ENCODE results near the gene C4BPA. TPM values are rescaled to one million over a fixed set of nuclear protein-coding genes. Genes with fewer than 3 reads are reported as not detected.

The C4BPA gene
- total RNA-seq, 1 donor from 2014 or later = 792 TPM

DNA sequence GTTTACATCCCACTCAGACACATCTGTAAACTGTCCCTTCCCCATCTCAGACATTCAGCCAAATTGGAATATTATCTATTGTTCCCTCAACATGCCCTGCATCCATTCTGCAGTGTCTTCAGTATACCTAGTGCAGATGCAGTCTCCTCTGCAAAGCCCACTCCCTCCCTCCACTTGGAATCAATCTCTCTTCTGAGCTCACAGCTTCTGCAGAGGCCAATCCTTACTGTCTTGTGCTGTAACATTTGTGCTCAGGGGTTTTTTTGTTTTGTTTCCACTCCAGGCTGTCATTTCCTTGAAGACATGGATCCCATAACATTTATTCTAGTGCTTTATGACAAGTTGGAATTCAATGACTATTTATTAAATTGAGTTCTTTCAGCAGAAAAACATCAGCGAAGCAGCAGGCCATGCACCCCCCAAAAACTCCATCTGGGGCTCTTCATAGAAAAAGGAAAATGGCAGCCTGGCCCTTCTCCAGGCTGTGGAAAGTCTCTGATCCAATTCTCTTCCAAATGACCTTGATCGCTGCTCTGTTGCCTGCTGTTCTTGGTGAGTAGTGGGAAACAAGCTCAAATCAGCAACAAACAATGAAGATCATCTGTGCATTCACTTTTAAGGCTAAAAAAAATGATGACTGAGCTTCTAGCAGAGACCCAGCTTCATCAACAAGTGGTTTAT is 8.7 kb downstream of the C4BPA start:
- ATAC-seq (peak; percentile 27), DNase-seq (ENCODE audit: low spot score) (no peak)

DNA sequence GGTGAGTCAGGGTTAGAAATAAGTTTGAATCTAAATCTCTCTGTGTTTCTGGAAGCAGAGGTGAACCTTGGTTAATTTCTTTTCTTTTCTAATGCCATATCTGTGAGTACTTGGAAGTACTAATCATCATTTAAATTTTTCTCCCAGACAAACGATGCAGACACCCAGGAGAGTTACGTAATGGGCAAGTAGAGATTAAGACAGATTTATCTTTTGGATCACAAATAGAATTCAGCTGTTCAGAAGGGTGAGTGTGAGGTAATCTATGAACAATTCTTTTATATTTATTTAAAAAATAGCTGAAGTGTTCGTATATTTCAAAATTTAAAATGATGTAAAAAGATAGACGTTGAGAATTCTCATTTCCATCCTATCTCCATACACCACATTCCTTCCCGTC is 11.2 kb downstream of the C4BPA start:
- ATAC-seq = no peak
- no peak for DNase-seq (ENCODE audit: low spot score)

DNA sequence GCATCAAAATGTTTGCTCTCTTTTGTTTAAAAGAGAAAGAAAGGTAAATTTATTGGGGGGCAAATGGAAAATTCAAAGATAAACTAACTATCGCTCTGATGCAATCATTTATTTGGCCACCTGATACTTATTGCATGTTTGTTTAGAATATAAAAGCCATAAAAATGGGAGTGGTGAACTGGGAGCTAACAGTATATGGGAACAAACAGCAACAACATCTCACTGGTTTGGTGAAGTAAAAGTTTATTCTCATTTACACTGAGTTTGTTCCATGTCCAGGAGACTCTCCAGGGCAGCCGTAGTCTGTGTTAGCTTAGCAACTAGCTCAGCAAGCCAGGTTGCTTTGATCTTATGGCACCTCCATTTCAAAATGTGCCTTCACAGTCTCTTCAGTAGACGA is 20.4 kb downstream of the C4BPA start:
- no peak for ATAC-seq
- DNase-seq (ENCODE audit: low spot score) = no peak

DNA sequence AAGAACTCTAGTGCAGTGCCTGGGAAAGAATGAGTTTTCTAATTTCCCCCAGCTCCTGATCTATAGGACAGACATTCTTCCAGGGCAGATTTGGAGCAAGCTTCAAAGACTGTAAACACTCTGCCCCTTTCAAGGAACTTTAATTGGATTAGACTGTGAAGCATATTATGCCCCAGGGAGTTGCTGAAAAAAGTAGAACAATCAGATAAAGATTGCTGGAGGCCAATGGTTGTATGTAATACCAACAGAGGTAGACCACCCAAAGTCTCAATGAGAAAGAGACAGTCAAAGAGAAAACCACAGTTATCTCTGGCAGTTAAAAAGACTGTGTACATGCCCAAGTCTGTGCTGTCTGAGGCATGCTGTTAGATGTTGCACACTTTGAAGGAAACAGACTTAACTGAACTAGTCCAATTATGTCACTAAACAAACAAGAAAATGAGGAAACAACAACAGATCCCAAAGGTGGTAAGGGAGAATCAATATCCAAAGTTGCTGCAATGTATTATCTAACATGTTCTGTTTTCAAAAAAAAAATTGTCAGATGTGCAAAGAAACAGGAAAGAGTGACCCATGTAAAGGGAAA is 24.4 kb downstream of the C4BPA start:
- DNase-seq (ENCODE audit: low spot score) (no peak), ATAC-seq (peak; percentile 83)

DNA sequence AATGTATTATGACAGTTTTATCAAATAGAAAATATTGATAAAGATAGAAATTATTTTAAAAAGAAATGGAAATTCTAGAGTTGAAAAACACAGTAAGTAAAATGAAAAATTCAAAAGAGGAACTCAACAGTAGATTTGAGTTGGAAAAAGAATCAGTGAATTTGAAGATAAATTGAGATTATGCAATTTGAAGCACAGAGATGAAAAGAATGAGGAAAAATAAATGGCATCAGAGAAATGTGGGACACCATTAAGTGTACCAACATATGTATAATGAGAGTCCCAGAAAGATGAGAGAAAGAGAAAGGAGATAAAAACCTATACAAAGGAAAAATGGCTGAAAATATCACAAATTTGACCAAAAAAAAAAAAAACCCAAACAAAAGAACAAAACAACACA is 25.0 kb downstream of the C4BPA start:
- no peak for DNase-seq (ENCODE audit: low spot score)
- no peak for ATAC-seq

DNA sequence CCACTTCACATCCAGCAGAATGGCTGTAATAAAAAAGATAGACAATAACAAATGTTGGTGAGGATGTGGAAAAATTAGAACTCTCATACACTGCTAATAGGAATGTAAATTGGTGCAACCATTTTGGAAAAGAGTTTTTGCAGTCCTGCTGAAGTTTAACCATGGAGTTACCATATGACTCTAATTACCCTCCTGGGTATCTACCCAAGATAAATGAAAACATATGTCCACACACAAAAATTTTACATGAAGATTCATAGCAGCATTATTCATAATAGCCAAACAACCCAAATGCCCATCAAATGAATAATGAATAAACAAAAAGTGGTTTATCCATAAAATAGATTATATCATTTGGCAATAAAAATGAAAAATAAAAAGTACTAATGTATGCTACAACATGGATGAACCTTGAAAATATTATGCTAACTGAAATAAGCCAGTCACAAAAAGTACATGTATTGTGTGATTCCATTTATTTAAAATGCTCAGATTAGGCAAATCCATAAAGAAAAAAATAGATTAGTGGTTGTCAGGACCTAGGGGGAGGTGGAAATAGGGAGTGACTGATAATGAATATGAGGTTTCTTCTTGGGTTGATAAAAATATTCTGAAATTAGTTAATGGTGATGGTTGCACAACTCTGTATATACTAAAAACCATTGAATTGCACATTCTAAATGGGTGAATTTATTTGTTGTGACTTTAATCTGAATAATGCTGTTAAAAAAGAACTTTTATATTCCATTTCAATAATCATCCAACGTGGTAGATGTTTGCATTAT is 26.4 kb downstream of the C4BPA start:
- DNase-seq (ENCODE audit: low spot score) (no peak), ATAC-seq (no peak)

DNA sequence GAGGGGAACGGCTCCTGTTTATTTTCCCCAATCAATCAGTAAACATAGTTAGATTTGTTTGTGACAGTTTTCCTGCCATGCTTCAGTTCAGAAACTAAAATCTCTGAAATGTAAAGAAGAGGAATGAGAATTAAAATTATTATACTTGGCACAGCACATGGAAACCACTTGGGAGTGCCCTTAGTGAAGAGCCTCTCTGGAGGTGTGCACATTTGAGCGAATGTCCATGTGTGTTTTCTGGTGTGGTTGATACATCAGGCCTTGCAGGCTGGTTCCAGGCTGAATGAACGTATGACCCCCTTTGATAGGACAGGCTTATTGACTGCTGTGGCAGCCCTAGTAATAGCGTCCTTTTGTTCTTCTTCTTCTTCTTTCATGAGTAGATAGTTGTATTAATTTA is 27.1 kb downstream of the C4BPA start:
- DNase-seq (ENCODE audit: low spot score) = no peak
- ATAC-seq = no peak

DNA sequence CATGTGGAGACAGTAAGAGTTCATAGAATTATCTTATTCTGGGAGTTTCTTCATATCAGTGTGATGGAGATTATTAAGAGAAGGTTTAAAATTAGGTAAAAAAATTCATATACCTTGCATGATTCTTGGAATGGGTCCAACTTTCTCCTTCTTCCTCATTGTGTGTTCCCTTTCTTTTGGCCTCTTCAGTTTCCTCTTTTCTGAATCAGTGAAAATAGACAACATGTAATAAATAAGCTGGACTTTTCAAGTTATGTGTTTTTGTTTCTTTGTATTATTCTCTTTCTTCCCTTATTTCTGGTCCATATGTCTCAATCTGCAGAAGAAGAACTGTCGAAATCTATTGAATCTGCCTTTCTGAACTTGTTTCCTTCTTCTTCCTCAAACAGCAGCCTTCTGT is 30.5 kb downstream of the C4BPA start:
- ATAC-seq = no peak
- no peak for DNase-seq (ENCODE audit: low spot score)

DNA sequence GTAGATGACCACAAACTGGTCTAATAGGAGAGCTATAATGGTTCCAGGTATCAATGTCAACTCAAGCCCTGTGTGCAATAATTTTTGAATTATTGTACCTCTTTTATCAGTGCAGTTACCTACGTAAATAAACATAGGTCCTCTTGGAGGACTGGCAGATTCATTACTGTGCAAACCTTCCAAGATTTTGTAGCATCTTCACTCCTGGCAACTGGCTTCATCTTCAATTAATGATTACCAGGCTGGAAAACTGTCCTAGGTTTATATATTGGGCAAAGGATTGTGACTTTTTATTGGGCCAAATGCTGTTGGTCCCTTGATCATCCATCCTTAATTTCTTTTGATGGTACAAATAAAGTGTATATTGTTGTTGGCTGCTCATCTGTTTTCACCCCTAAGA is 35.6 kb downstream of the C4BPA start:
- no peak for DNase-seq (ENCODE audit: low spot score)
- peak; percentile 66 for ATAC-seq

DNA sequence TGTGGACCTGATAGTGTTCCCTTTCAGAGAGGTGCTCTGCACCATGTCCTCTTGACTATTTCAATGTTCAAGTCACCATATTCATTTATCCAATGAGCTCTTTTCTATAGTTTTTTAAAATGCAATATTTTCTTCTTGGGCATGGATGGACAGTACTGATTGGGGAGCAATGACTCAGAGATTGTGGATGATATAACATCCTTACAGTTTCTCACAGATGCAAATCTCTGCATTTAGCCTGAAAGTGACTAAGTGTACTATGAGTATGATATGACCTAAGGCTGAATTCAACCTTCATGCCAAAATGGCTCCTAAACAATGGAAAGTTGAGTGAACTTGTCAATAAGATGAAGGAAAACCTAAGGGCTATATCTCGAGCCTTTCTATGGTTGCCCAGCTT is 36.5 kb downstream of the C4BPA start:
- ATAC-seq (no peak), DNase-seq (ENCODE audit: low spot score) (no peak)

DNA sequence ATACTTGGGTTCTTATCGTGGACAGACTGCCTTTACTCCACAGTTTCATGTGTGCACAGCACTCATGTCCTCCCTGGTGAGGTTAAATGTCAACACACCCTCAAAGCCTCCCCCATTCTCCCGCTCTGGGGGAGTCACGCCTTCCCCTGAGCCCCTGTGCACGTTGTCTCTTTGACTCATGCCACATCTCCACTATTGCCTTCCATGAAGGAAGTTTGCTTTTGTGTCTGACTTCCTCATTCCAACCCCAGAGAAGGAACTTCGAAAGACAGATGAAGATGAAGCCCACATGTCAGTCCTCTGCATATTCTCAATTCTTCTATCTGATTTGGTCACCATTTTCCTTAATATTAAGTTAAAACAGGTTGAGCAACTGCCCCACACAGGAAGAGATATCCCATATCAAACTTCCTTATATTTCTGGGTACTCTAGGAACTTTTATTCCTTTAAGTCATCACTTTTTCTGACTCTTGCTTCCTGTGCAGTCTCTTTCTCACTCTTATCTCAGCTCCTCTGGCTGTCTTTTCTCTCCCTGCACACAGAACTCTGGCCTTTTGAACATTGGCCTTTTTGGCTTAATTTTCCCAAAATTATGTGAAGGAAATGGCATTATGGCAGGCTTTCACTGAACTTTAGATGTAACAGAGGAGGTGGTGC is 41.5 kb downstream of the C4BPA start:
- DNase-seq (ENCODE audit: low spot score) (no peak), ATAC-seq (peak; percentile 35)

DNA sequence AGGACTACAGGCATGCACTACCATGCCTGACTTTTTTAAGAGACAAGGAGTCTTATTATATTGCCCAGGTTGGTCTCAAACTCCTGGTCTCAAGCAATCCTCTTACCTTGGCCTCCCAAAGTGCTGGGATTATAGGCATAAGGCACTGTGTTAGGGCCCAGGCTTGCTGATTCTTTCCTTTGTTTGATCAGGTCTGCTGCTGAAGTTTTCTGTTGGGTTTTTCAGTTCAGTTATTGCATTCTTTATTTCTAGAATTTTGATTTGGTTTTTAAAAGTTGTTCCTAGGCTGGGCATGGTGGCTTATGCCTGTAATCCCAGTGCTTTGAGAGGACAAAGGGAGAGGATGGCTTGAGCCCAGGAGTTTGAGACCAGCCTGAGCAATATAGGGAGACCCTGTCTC is 47.9 kb downstream of the C4BPA start:
- DNase-seq (ENCODE audit: low spot score) (no peak), ATAC-seq (no peak)

DNA sequence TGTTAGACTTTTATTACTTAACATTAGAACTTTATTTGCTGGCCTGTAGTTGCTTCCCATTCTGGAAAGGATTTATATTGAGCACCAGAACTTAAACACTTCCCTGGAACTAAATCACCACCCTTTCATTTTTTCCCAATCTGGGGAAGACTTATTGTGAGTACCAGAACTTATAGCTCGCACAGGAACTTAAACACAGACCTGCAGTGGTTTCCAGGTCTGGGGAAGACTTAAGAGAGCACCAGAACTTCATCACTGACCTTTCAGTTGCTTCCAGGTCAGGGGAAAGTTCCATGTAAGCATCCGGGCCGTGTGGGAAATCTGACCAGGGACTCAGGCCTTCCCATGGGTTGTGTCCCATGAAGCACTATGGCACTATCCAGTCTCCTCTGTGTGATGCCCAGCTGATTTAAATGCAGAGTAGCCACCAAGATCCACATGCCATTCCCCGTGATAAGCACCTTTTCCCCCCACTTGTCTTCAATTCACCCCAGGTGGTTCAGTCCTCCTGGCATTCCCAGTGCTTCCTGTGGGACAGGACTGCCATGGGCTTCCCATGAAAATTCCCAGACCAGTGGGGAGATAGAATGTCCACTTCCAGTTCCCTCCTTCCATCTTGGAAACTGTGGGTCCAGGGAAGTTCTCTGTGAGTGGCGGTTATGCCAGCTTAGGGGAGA is 48.9 kb downstream of the C4BPA start:
- ATAC-seq (no peak), DNase-seq (ENCODE audit: low spot score) (no peak)

DNA sequence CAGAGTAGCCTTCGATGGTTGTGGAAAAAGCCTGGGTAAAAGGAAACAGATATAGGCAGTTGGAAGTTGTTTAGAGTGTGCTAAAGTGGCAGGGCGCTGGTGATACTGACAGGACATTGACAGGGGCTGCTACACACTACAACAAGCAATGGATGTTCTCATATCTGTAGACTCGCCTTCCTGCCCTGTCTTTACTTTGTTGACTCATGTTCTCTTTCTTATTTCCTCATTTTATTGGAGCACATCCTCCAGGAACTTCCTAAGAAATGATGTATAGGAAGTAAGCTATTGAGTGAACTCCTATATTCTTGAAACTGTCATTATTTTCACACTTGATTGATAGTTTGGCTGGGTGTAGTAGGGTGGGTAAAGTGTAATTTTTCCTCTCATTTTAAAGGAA is 51.0 kb downstream of the C4BPA start:
- DNase-seq (ENCODE audit: low spot score) (no peak), ATAC-seq (peak; percentile 31)

DNA sequence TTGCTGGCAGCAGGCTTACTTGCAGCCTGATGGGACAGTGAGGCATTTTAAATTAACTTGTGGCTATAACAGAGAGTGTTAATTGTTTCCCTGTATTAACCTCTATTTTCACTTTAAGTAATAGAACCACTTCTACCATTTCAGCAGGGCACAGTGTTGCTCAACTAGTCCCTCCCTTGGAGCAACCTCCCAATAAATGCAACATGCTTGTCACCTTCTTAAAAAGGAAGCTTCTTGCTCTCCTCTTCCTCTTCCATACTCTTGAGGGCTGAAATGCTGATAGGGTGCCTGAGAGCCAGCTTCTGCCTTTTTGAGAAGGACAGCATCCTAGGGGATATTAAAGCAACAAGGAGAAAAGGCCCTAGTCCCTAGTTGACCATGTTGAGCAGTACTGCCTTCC is 52.1 kb downstream of the C4BPA start:
- peak; percentile 26 for ATAC-seq
- DNase-seq (ENCODE audit: low spot score) = no peak

DNA sequence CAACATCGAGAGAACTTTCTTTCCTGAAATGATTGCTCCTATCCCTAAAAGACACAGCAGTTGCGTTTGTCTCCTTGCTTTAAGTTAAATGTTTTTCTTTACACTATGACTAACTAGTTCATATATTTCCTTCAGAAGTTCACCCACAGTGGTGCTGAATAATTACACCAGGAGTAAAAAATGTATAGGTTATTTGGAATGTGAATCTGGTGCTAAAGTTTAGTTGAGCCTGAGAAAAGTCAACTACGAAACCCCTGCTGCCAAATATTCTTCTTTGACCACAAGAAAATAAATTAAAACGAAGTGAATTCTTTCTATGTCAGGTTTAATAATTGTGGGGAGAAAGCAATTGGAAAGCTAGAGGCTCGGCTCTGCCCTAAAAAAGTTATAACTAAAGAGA is 52.8 kb downstream of the C4BPA start:
- DNase-seq (ENCODE audit: low spot score) (no peak), ATAC-seq (no peak)

DNA sequence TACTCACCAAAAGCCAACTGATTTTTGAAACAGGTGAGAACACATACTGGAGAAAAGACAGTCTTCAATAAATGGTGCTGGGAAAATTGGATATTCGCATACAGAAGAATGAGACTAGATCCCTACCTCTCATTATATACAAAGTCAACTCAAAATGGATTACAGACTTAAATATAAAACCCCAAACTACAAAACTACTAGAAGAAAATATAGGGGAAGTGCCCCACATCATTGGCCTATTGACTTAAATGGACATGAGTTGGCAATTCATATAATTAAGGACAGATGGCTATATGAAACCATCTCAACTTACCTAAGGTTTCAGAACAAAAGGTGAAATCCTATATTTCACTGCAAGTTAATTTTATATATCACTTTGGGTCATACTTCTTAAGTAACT is 60.1 kb downstream of the C4BPA start:
- ATAC-seq (no peak), DNase-seq (ENCODE audit: low spot score) (no peak)

DNA sequence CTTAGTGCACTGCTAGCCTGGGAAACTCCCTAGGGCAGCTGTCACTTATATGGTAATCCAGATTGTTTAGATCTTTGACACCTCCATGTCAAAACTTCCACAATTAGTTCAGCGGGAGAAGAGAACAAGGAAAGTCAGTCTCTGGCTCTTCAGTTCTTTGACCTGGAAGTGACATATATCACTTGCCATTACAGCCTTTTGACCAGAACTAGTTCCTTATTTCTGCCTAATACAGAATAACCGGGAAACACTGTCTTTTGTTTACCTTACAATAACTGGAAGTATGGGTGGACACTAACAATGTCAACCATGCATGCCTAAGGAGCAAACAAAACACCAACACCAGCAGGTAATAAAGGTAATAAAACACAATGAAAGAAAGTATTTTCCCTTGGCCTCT is 68.3 kb downstream of the C4BPA start:
- no peak for ATAC-seq
- DNase-seq (ENCODE audit: low spot score) = no peak

DNA sequence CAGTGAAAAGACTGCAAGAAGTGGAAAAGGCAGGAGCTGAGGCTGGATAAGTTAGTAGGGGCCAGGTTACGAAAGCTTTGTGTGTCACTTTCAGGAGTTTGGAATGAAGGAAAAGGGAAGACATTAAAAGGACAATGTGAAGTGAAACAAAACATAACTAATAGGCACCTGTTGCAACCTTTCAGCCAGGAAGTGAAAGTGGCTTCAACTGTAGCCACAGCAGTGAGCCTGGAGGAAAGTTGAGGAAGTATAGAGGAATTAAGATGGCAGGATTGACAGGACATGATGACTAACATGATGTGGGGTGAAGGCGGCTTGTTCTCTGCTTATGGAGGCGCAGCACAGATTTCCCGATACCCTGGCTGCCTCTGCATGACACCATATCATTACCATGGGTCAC is 68.9 kb downstream of the C4BPA start:
- DNase-seq (ENCODE audit: low spot score) = no peak
- ATAC-seq = no peak

DNA sequence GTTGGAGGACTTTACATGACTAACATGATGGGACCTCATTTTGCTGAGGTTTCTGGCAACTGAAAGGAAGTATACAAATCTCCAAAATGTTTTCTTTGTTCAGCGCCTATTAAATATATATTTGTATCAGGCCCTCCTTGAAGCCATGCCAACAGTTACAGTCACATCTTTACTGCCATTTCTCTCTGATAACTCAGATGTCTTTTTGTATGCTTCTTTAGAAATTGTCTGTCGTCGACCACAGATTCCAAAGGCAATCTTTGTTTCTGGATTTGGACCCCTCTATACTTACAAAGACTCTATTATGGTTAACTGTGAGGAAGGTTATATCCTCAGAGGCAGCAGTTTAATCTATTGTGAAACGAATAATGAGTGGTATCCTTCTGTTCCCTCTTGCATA is 69.4 kb downstream of the C4BPA start:
- no peak for DNase-seq (ENCODE audit: low spot score)
- no peak for ATAC-seq

DNA sequence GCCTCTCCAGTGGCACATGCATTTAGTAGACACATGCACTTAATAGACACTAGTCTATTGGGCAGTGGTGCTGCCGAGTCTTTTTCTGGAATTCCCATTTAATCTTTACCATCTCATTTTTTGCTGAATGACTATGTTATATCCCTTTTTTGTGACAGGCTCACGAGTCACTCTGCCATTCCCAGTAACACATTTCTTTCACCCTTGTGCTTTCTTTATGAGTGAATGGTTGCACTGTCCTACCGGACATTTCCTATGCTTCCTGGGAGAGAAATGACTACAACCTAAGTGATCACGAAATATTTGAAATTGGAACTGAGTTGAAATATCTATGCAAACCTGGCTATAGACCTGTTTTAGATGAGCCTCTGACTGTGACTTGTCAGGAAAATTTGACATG is 70.9 kb downstream of the C4BPA start:
- ATAC-seq = no peak
- DNase-seq (ENCODE audit: low spot score) = no peak
